GM10248 (cell line): Measurements from ENCODE around the gene LYPD3.

ENCODE experiments used
- CTCF ChIA-PET: fragments of 300-600 bp; sonication (Branson Sonifier 250); formaldehyde crosslinking; extraction: SDS; loops from one replicate; lab custom pipeline; 2021; ENCODE audit warnings: antibody characterized with exemption; lab: Yijun Ruan, JAX
- POLR2A ChIA-PET: fragments of 350-650 bp; sonication (Branson Sonifier 250); formaldehyde crosslinking; extraction: SDS; loops from one replicate; lab custom pipeline; 2020; ENCODE audit warnings: antibody characterized with exemption; lab: Yijun Ruan, JAX
- DNase-seq: peaks from one replicate; pipeline ENCODE4 v3.0.0; 2012; ENCODE audit errors: extremely low spot score
- TF ChIP-seq, protein P1 (sequence below): IDR thresholded peaks from 2 replicates; pipeline ENCODE4 v1.5.1; 2012; ENCODE audit warnings: mild to moderate bottlenecking, low read depth; ENCODE audit errors: extremely low read depth, missing control alignments, control extremely low read depth

LYPD3 gene

DNA sequence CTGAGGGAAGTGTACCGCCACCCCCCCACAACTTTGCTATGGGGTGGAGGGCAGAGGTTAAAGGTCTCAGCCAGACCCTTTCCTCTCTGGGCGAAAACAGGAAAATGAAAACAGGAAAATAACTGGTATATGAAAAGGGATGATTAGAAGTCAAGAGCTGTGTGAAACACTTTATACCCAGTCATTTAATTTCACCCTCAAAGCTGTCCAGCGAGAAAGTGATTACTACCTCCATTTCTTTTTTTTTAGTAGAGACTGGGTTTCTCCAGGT lies 39.7 kb upstream of the LYPD3 start:
- ChIA-PET CTCF (interaction anchor here (1.0 to 3.8 kb wide), 9 partner anchors 11 to 89 kb away, joined by 3 to 22 read pairs (median 6); partner anchors contain the start of gene ETHE1), POLR2A (no interaction called here)
- DNase-seq: no peak
- TF ChIP-seq, protein P1, sequence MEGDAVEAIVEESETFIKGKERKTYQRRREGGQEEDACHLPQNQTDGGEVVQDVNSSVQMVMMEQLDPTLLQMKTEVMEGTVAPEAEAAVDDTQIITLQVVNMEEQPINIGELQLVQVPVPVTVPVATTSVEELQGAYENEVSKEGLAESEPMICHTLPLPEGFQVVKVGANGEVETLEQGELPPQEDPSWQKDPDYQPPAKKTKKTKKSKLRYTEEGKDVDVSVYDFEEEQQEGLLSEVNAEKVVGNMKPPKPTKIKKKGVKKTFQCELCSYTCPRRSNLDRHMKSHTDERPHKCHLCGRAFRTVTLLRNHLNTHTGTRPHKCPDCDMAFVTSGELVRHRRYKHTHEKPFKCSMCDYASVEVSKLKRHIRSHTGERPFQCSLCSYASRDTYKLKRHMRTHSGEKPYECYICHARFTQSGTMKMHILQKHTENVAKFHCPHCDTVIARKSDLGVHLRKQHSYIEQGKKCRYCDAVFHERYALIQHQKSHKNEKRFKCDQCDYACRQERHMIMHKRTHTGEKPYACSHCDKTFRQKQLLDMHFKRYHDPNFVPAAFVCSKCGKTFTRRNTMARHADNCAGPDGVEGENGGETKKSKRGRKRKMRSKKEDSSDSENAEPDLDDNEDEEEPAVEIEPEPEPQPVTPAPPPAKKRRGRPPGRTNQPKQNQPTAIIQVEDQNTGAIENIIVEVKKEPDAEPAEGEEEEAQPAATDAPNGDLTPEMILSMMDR: no peak

DNA sequence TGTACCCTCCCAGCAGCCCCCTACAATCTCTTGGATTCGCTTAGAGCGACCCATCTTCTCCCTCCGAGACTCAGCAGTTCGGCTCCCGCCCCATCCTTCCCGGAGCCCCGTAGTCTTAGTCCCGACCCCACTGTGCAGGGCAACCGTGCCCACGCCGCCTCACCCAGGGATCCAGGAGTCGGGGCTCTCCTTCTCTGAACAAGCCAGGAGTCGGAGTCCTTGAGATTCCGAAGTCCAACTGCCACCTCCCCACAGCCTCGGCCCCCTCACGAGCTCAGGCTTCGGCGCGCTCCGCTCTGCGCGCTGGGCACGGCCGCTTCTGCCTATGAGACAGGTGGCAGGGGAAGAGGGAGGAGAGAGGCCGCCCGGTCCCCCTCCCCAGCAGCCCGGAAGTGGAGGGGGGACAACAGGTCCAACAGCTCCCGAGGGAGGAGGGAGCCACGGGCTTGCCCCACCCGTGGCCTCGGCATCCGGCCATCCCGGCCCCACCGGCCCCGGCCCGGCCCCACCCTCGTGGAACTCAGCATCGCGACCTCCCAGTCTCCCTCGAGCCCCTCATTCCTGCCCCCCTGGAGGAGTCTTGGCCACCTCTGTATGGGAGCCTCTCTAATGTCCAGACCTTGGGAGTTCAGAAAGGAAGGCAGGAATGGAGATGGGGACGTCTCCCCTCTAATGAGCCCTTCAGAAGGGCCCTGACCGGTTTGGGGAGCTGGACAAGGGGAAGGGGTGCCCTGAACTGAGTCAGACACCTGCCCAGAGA lies 39.2 kb upstream of the LYPD3 start, which contains the start of gene PHLDB3:
Gene PHLDB3 (minus strand): TSS at position 321 of the 760 bp plus-strand sequence. CDS start 628 bp downstream, outside the sequence.
- ChIA-PET POLR2A (interaction anchor here (0.7 to 1.0 kb wide), 2 partner anchors 28 to 41 kb away, joined by 3 read pairs; partner anchors contain the start of gene ZNF575), CTCF (interaction anchor here (1.0 to 3.8 kb wide), 16 partner anchors 9 to 95 kb away, joined by 3 to 22 read pairs (median 5); partner anchors contain the start of gene ETHE1)
- no peak for DNase-seq
- TF ChIP-seq, protein P1: no peak

DNA sequence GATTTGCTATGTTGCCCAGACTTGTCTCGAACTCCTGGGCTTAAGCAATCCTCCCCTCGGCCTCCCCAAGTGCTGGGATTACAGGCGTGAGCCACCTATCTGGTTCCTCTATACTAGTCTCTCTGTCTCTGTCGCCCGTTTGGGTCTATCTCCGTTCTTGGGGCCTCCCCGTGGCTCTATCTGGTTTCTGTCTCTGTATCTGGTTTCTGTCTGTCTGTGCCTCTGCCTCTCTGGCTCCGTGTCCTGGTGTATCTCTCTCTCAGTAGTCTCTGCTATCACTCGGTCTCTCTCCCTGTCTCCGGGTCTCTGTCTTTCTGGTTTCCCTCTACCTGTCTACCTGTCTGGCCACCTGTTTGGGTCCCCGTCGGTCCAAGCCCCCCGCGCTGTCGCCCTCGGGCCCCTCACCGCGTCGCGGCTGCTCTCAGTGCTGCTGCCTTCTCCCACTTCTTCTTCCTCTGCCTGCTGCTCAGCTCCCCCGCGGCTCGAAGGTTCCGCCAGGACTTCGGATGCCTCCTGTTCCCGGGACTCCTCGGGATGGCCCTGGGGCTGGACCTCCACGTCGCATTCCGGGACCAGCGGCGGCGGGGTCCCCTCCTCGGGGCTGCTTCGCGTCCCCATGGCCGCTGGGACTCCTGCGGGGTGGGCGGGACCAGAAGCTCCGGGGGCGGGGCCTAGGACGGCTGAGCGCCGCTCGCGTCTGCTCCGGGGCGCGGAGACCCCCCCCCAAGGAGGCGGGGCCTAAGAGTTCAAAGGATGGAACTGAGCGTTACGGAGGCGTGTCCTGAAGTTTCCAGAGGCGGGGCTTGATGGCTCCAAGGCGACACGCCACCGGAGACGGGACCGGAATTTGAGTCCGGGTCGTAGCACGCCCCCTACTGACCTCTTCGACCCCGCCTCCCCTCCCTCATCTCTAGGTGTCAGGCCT lies 38.4 kb upstream of the LYPD3 start:
- DNase-seq: peak; percentile 99
- ChIA-PET POLR2A (interaction anchor here (0.7 to 1.0 kb wide), 2 partner anchors 29 to 40 kb away, joined by 3 read pairs; partner anchors contain the start of gene ZNF575), CTCF (interaction anchor here (1.0 to 3.8 kb wide), 14 partner anchors 8 to 96 kb away, joined by 3 to 22 read pairs (median 5); partner anchors contain the start of gene ETHE1)
- TF ChIP-seq, protein P1: peak; percentile 46

DNA sequence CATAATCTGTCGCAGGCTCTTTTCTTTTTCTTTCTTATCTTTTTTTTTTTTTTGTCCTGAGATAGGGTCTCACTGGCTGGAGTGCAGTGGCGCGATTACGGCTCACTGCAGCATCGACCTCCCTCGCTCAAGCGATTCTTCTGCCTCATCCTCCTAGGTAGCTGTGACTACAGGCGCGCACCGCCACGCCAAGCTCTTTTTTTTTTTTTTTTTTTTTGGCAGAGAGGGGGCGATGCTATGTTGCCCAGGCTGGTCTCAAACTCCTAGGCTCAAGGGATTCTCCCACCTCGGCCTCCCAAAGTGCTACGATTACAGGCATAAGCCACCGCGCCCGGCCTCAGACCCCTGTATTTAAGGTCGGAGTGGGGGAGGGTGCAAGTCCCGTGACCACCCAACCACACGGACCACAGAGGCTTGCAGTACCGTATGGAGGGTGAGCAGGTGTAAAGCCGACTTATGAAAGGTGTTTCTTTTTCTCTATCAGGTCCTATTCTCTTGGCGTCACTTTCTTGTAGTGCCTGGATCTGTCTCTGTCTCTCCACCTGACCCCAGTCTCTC lies 37.1 kb upstream of the LYPD3 start:
- ChIA-PET POLR2A (interaction anchor here (0.7 kb wide), 1 partner anchor 22 kb away, joined by 4 read pairs; no protein-coding TSS in a partner anchor), CTCF (interaction anchor here (0.9 to 1.8 kb wide), 2 partner anchors 17 to 58 kb away, joined by 4 to 10 read pairs; no protein-coding TSS in a partner anchor)
- no peak for DNase-seq
- TF ChIP-seq, protein P1: no peak

DNA sequence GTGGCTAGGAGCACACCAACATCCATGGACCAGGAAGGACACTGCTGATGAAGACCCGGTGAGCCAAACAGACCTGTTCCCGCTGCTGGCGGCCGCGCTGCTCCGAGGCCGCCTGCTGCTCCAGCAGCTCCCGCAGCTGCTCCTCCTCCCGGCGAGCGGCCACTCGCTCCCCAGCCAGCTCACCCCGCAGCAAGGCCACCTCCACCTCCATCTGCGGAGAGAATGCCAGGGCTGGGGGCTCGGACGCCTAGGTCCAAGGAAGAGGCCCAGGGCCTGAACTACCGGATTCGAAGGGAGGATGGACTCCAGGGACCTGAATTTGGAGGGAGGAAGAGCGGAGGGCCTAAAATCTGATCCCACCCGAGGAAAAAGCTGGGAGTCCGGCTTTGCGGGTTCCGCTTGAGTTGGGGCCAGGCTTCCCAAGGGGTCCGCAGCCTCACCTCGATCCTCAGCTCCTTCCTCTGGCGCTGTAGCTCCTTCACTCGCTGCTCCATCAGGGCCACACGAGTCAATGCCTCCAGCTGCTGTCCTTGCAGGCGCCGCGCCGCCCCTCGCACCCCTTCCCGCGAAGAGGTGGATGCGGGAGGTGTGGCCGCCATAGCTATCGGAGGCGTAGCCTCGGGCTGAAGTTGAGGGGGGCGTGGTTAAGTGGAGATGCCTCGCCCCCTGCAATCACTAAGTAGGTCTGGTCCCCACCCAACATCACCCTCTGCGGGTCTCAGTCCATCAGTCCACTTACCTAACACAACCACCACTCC lies 36.4 kb upstream of the LYPD3 start:
- no peak for DNase-seq
- TF ChIP-seq, protein P1: no peak
- POLR2A ChIA-PET: interaction anchor here (0.7 kb wide), 1 partner anchor 22 kb away, joined by 4 read pairs; no protein-coding TSS in a partner anchor
- CTCF ChIA-PET: interaction anchor here (0.6 to 1.8 kb wide), 3 partner anchors 18 to 57 kb away, joined by 3 to 10 read pairs (median 4); partner anchors contain the start of gene LYPD3
